ENCODE results near the gene KRT38. TPM values are rescaled to one million over a fixed set of nuclear protein-coding genes. Genes with fewer than 3 reads are reported as not detected.

The KRT38 gene
- total and polyA plus RNA-seq, 2 of the 8 experiments (the other 6 are each of a cell fraction or from before 2014, with no cell fraction given): not detected

DNA sequence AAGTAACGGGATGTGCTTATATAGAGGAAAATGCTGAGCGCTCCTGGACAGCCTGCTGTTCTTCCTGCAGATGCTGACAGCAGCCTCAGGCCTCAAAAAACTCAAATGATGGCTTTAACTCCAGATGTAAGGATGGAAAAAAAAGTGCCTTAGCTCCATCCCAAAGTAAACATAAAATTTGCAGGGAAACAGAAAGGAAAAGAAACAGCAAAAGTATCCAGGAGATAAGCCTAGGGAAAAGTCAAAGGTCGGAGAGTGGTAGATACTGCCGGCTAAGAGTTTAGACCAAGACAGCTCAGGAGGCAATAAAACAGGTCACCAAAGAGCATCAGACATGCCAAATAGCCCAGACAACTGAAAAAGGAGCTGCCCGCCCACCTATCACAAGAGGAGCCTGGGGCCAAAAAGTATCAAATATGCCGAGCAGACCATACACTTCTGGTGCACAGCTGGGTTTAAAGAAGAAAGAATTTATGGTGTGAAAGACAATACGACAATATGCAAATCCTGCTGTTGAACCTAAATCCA is 50.3 kb downstream of the KRT38 start:
- Histone ChIP-seq H3K4me2 (ENCODE audit: insufficient read depth in 1 of 2, low read depth in 2 of 2, low read length in 2 of 2) (no peak overlapping the region), H4K91ac (replicated peaks; ENCODE audit: insufficient read length, low read length) (no peak overlapping the region), H3K14ac (ENCODE audit: insufficient read length) (no peak overlapping the region), H3K27ac (ENCODE audit: low read depth, low read length) (no peak overlapping the region), H3K23ac (ENCODE audit: insufficient read length) (no peak overlapping the region), H3K79me2 (ENCODE audit: control insufficient read depth in 1 of 2, insufficient read depth in 2 of 2, low read length in 2 of 2) (no peaks in the 10 kb centered on the region), H3K27me3 (replicated peaks in 1 of 4; ENCODE audit: control insufficient read depth in 3 of 4, extremely low read depth in 1 of 4, insufficient read depth in 3 of 4, low read length in 3 of 4) (no peaks in the 10 kb centered on the region), H3K4me1 (replicated peaks in 1 of 4; ENCODE audit: control insufficient read depth in 3 of 4, insufficient read depth in 4 of 4, low read length in 3 of 4) (no peaks in the 10 kb centered on the region), H3K23me2 (ENCODE audit: low read depth, low read length) (no peaks in the 10 kb centered on the region), H3K4me3 (ENCODE audit: extremely low read depth in 1 of 4, insufficient read depth in 2 of 4, low read depth in 3 of 4, low read length in 4 of 4) (no peak overlapping the region), H2BK15ac (ENCODE audit: low read length) (no peak overlapping the region), H3K18ac (ENCODE audit: extremely low read depth, low read length) (no peak overlapping the region), H3K56ac (replicated peaks; ENCODE audit: insufficient read length, low read depth, low read length) (no peak overlapping the region), H4K5ac (ENCODE audit: insufficient read length, low read depth, low read length) (no peak overlapping the region), H3K79me1 (ENCODE audit: low read depth, low read length) (no peaks in the 10 kb centered on the region), H2BK12ac (ENCODE audit: low read depth, low read length) (no peak overlapping the region), H4K8ac (ENCODE audit: extremely low read depth, insufficient read depth, low read length) (no peak overlapping the region), H3K9ac (replicated peaks in 1 of 4; ENCODE audit: extremely low read depth in 1 of 4, low read depth in 3 of 4, low read length in 3 of 4) (no peak overlapping the region), H3K9me3 (ENCODE audit: insufficient read depth in 2 of 2, low read depth in 1 of 2, low read length in 1 of 2) (no peaks in the 10 kb centered on the region; a peak in 1 of 4 replicates), H2BK20ac (ENCODE audit: low read length) (no peak overlapping the region), H2AFZ (ENCODE audit: low read length) (no peak overlapping the region), H2AK5ac (ENCODE audit: low read depth, low read length) (no peak overlapping the region), H4K20me1 (replicated peaks in 1 of 2; ENCODE audit: control insufficient read depth in 1 of 2, insufficient read depth in 2 of 2, low read length in 2 of 2) (no peaks in the 10 kb centered on the region), H2BK120ac (replicated peaks; ENCODE audit: low read depth, low read length) (no peak overlapping the region), H2BK5ac (ENCODE audit: low read depth, low read length) (no peak overlapping the region), H3K4ac (replicated peaks; ENCODE audit: insufficient read length, low read depth, low read length) (no peak overlapping the region), H3K36me3 (ENCODE audit: control insufficient read depth in 2 of 4, insufficient read depth in 4 of 4, low read length in 3 of 4) (no peaks in the 10 kb centered on the region)
- 90% methylated on average over 7 of the region's 7 CpGs; no CpG with 5 or more reads in 1 of the 2 experiments for WGBS, 2 experiments (ENCODE audit: extremely low coverage in 1 of 2, insufficient coverage in 1 of 2, insufficient read length in 1 of 2, insufficient replicate concordance in 2 of 2, low coverage in 1 of 2, low lambda C conversion rate in 2 of 2, missing lambda C conversion rate in 1 of 2)
- no peak for FAIRE-seq
- ChIA-PET CTCF (ENCODE audit: partially characterized antibody) (interaction anchor here (0.7 to 2.3 kb wide), 8 partner anchors 12 to 663 kb away, joined by 3 to 8 read pairs (median 4); no protein-coding TSS in a partner anchor), POLR2A (ENCODE audit: partially characterized antibody) (no interaction called here)
- TF ChIP-seq CEBPB (IDR thresholded peaks at IDR 0.05; ENCODE audit: low read depth, low read length): no peak
- TF ChIP-seq CHD1 (IDR thresholded peaks at IDR 0.05; ENCODE audit: low read depth, low read length): no peak
- no peak for TF ChIP-seq HDAC2 (IDR thresholded peaks at IDR 0.05; ENCODE audit: borderline replicate concordance in 1 of 2, low read depth in 2 of 2, low read length in 2 of 2)
- no peak for TF ChIP-seq SP1 (IDR thresholded peaks at IDR 0.05; ENCODE audit: low read depth, low read length)
- TF ChIP-seq MAFK (IDR thresholded peaks at IDR 0.05; ENCODE audit: low read depth, low read length): no peak
- no peak for TF ChIP-seq KDM1A (IDR thresholded peaks at IDR 0.05; ENCODE audit: borderline replicate concordance, low read length)
- no peak for TF ChIP-seq RBBP5 (IDR thresholded peaks at IDR 0.05; ENCODE audit: borderline replicate concordance, low read depth, low read length)
- no peak for TF ChIP-seq CBX5 (IDR thresholded peaks at IDR 0.05; ENCODE audit: low read depth, low read length)
- no peak for TF ChIP-seq KDM5A (IDR thresholded peaks at IDR 0.05; ENCODE audit: low read length)
- TF ChIP-seq EGR1 (IDR thresholded peaks at IDR 0.05; ENCODE audit: borderline replicate concordance, low read depth, low read length): no peak
- no peak for TF ChIP-seq CREB1 (IDR thresholded peaks at IDR 0.05)
- TF ChIP-seq POLR2A (IDR thresholded peaks at IDR 0.05; ENCODE audit: control extremely low read depth in 1 of 2, low read depth in 2 of 2, low read length in 2 of 2): no peak
- DNase-seq (ENCODE audit: low read depth in 1 of 2, low spot score in 2 of 2): no peak

Data from H1 (cell line).